ENCODE results near the gene PSMA7.

The PSMA7 gene

GRCh38 chr20:62143081-62143956 lies at the start of gene PSMA7, which contains the start of gene SS18L1:
Gene PSMA7 (minus strand): TSS chr20:62143394. CDS start chr20:62143303, 91 bp downstream.
Gene SS18L1 (plus strand): TSS chr20:62143769. CDS start chr20:62143821, 52 bp downstream.
- ATAC-seq (peak; percentile 91), DNase-seq (ENCODE audit: low spot score in 2 of 2) (peak; percentile 78 to 87)
- peak within 1 kb of the TSS; percentile 89 for H3K4me3 Mint-ChIP-seq
- peaks cover 52% of the 10 kb centered on the region for H3K4me1 Mint-ChIP-seq
- no peaks in the 10 kb centered on the region for H3K9me3 Mint-ChIP-seq
- peaks cover 53% of the 10 kb centered on the region for H3K36me3 Mint-ChIP-seq
- peak within 1 kb of the TSS; percentile 95 for H3K27ac Mint-ChIP-seq

- Mint-ChIP-seq H3K4me1 (peaks cover 13% of the 10 kb centered on the region), H3K27ac (no peak overlapping the region), H3K4me3 (no peak overlapping the region), H3K36me3 (peaks cover 65% of the 10 kb centered on the region), H3K9me3 (no peaks in the 10 kb centered on the region)
- DNase-seq (ENCODE audit: low spot score in 2 of 2), result no peak
- ATAC-seq, result no peak
Measured at GRCh38 chr20:62192635-62193034, 49.4 kb upstream of the PSMA7 start.

GRCh38 chr20:62191781-62192559 lies 48.8 kb upstream of the PSMA7 start:
- Mint-ChIP-seq H3K4me3 (no peak overlapping the region), H3K36me3 (peaks cover 59% of the 10 kb centered on the region), H3K4me1 (peaks cover 17% of the 10 kb centered on the region), H3K9me3 (no peaks in the 10 kb centered on the region), H3K27ac (peak overlapping the region; percentile 43)
- DNase-seq (ENCODE audit: low spot score in 2 of 2) (no peak), ATAC-seq (no peak)

- ATAC-seq (no peak), DNase-seq (ENCODE audit: low spot score in 2 of 2) (no peak)
- Mint-ChIP-seq H3K36me3 (peaks cover 47% of the 10 kb centered on the region), H3K4me3 (no peak overlapping the region), H3K4me1 (peaks cover 21% of the 10 kb centered on the region), H3K9me3 (no peaks in the 10 kb centered on the region), H3K27ac (peak overlapping the region; percentile 43)
Measured at GRCh38 chr20:62190639-62191411, 47.6 kb upstream of the PSMA7 start.

GRCh38 chr20:62186887-62187866 lies 44.0 kb upstream of the PSMA7 start:
- peak overlapping the region; percentile 20 for H3K27ac Mint-ChIP-seq
- no peak for DNase-seq (ENCODE audit: low spot score in 2 of 2)
- H3K4me3 Mint-ChIP-seq, result no peak overlapping the region
- H3K9me3 Mint-ChIP-seq, result no peaks in the 10 kb centered on the region
- peaks cover 28% of the 10 kb centered on the region for H3K36me3 Mint-ChIP-seq
- no peak for ATAC-seq
- H3K4me1 Mint-ChIP-seq, result peaks cover 32% of the 10 kb centered on the region

- ATAC-seq, result no peak
- Mint-ChIP-seq H3K9me3 (no peaks in the 10 kb centered on the region), H3K27ac (no peak overlapping the region), H3K4me3 (no peak overlapping the region), H3K36me3 (peaks cover 28% of the 10 kb centered on the region), H3K4me1 (peaks cover 32% of the 10 kb centered on the region)
- no peak for DNase-seq (ENCODE audit: low spot score in 2 of 2)
Measured at GRCh38 chr20:62186096-62186426, 42.9 kb upstream of the PSMA7 start.

GRCh38 chr20:62183426-62184142 lies 40.4 kb upstream of the PSMA7 start:
- peaks cover 28% of the 10 kb centered on the region for H3K4me1 Mint-ChIP-seq
- no peak for DNase-seq (ENCODE audit: low spot score in 2 of 2)
- ATAC-seq, result no peak
- H3K27ac Mint-ChIP-seq, result peak overlapping the region; percentile 98
- H3K36me3 Mint-ChIP-seq, result peaks cover 9% of the 10 kb centered on the region
- no peaks in the 10 kb centered on the region for H3K9me3 Mint-ChIP-seq
- peak overlapping the region; percentile 86 for H3K4me3 Mint-ChIP-seq

GRCh38 chr20:62182469-62183425 lies 39.6 kb upstream of the PSMA7 start, which contains the start of gene MTG2:
Gene MTG2 (plus strand): TSS chr20:62183028. CDS start chr20:62193421, 10,393 bp downstream.
- H3K4me3 Mint-ChIP-seq, result peak within 1 kb of the TSS; percentile 86
- DNase-seq (ENCODE audit: low spot score in 2 of 2) (peak; percentile 83 to 97), ATAC-seq (peak; percentile 97)
- H3K36me3 Mint-ChIP-seq, result peaks cover 9% of the 10 kb centered on the region
- peaks cover 25% of the 10 kb centered on the region for H3K4me1 Mint-ChIP-seq
- peak within 1 kb of the TSS; percentile 98 for H3K27ac Mint-ChIP-seq
- H3K9me3 Mint-ChIP-seq, result no peaks in the 10 kb centered on the region

- ATAC-seq (no peak), DNase-seq (ENCODE audit: low spot score in 2 of 2) (no peak)
- peaks cover 9% of the 10 kb centered on the region for H3K36me3 Mint-ChIP-seq
- H3K4me3 Mint-ChIP-seq, result peak overlapping the region; percentile 86
- peaks cover 19% of the 10 kb centered on the region for H3K4me1 Mint-ChIP-seq
- H3K9me3 Mint-ChIP-seq, result no peaks in the 10 kb centered on the region
- H3K27ac Mint-ChIP-seq, result peak overlapping the region; percentile 98
Measured at GRCh38 chr20:62181808-62182207, 38.6 kb upstream of the PSMA7 start.

GRCh38 chr20:62179162-62179504 lies 35.9 kb upstream of the PSMA7 start:
- Mint-ChIP-seq H3K4me1 (peaks cover 9% of the 10 kb centered on the region), H3K27ac (no peak overlapping the region), H3K9me3 (no peaks in the 10 kb centered on the region), H3K36me3 (peaks cover 13% of the 10 kb centered on the region), H3K4me3 (no peak overlapping the region)
- no peak for ATAC-seq
- DNase-seq (ENCODE audit: low spot score in 2 of 2), result no peak

- H3K9me3 Mint-ChIP-seq, result no peaks in the 10 kb centered on the region
- H3K27ac Mint-ChIP-seq, result no peak overlapping the region
- H3K4me1 Mint-ChIP-seq, result peaks cover 3% of the 10 kb centered on the region
- H3K4me3 Mint-ChIP-seq, result no peak overlapping the region
- H3K36me3 Mint-ChIP-seq, result peaks cover 19% of the 10 kb centered on the region
- DNase-seq (ENCODE audit: low spot score in 2 of 2) (no peak), ATAC-seq (no peak)
Measured at GRCh38 chr20:62178316-62179161, 35.3 kb upstream of the PSMA7 start.

- no peak overlapping the region for H3K4me3 Mint-ChIP-seq
- ATAC-seq, result no peak
- H3K9me3 Mint-ChIP-seq, result no peaks in the 10 kb centered on the region
- no peak overlapping the region for H3K27ac Mint-ChIP-seq
- H3K4me1 Mint-ChIP-seq, result no peaks in the 10 kb centered on the region
- H3K36me3 Mint-ChIP-seq, result peaks cover 16% of the 10 kb centered on the region
- DNase-seq (ENCODE audit: low spot score in 2 of 2), result no peak
Measured at GRCh38 chr20:62177307-62177706, 34.1 kb upstream of the PSMA7 start.
